HAP-1 (cell line): Measurements from ENCODE around the gene FGGY.
"Not testable (repeated sequence)": the region's sequence is repeated elsewhere in the genome, so short reads cannot be mapped to it uniquely, and the experiment has no call there.

ENCODE experiments used
- DNase-seq, 2 experiments: peaks; one replicate each; pipeline ENCODE4 v3.0.0-alpha.2; 2016 to 2020; ENCODE audit warnings: low spot score in 2 of 2
- H3K27me3 ChIP-seq: fragments of 250-450 bp; sonication (Bioruptor Pico); 2 replicates; pipeline ENCODE4 v1.5.1; 2020; ENCODE audit warnings: low read depth, mild to moderate bottlenecking, moderate library complexity
- H3K36me3 ChIP-seq: fragments of 250-450 bp; sonication (Bioruptor Pico); replicated peaks from 2 replicates; pipeline ENCODE4 v1.5.1; 2020; ENCODE audit warnings: mild to moderate bottlenecking
- H3K4me1 ChIP-seq: fragments of 250-450 bp; sonication (Bioruptor Pico); 2 replicates; pipeline ENCODE4 v1.5.1; 2020; ENCODE audit warnings: mild to moderate bottlenecking
- H3K4me3 ChIP-seq: fragments of 250-450 bp; sonication (Bioruptor Pico); 2 replicates; pipeline ENCODE4 v1.5.1; 2020; ENCODE audit warnings: mild to moderate bottlenecking, moderate library complexity
- H3K9me3 ChIP-seq: fragments of 250-450 bp; sonication (Bioruptor Pico); 2 replicates; pipeline ENCODE4 v1.5.1; 2020; ENCODE audit warnings: mild to moderate bottlenecking, moderate library complexity
- in situ Hi-C: fragments of 300-500 bp; cut with MboI; formaldehyde crosslinking; loops from 3 replicates; pipeline ENCODE4 v1.14.3; 2020; ENCODE audit warnings: low sequenced_read_pairs, inconsistent platforms, mixed read lengths

FGGY gene

DNA sequence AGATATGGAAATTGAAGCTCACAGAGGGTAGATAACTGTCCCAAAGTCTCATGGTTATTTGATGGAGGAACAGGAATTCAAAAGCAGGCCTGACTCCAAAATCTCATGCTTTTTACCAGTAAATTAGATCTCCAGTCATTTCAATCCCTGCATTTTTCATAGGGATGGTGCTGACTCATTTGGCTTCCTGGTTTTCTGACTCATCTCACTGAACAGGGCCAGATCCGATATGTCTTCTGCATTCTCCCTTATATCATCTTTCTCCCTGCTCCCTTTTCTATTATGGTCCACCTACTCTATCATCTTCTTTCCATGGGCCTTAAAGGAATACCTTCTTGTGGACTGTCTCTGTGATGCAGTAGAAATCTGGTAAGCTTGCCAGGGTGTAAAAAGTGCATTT lies 187.2 kb downstream of the FGGY start:
- Histone ChIP-seq H3K9me3 (no peaks in the 10 kb centered on the region), H3K4me1 (no peaks in the 10 kb centered on the region), H3K27me3 (no peaks in the 10 kb centered on the region), H3K4me3 (no peak overlapping the region), H3K36me3 (no peaks in the 10 kb centered on the region)
- no peak for DNase-seq
- in situ Hi-C loops: no loop called here

GRCh38 chr1:59485171-59485570 lies 188.3 kb downstream of the FGGY start:
- Histone ChIP-seq H3K27me3 (no peaks in the 10 kb centered on the region), H3K36me3 (no peaks in the 10 kb centered on the region), H3K9me3 (no peaks in the 10 kb centered on the region), H3K4me3 (no peak overlapping the region), H3K4me1 (no peaks in the 10 kb centered on the region)
- in situ Hi-C loops: no loop called here
- no peak for DNase-seq

GRCh38 chr1:59485949-59486348 lies 189.1 kb downstream of the FGGY start:
- Histone ChIP-seq H3K4me3 (no peak overlapping the region), H3K36me3 (no peaks in the 10 kb centered on the region), H3K9me3 (no peaks in the 10 kb centered on the region), H3K27me3 (no peaks in the 10 kb centered on the region), H3K4me1 (no peaks in the 10 kb centered on the region)
- DNase-seq: peak in 1 of 2 experiments; percentile 23
- in situ Hi-C loops: no loop called here

DNA sequence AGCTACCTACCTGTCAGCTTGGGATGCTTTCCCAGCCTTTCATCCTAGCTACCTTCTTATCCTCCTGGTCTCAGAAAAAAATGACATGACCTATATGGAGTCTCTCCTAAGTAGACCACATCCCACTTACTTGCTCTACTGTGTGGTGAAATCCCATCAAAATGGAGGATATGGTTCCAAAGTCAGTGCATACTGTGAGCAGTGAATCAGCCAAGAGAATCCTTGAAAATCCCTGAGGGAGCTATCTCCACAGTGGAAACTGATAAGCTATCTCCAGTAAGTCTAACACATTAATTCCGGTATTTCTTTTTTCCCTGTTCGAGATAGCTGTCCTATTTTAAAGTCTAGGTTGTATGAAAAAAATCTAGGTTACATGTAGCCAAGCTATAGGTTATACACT lies 189.7 kb downstream of the FGGY start:
- Histone ChIP-seq H3K27me3 (no peaks in the 10 kb centered on the region), H3K4me1 (no peaks in the 10 kb centered on the region), H3K4me3 (no peak overlapping the region), H3K36me3 (no peaks in the 10 kb centered on the region), H3K9me3 (no peaks in the 10 kb centered on the region)
- in situ Hi-C loops: no loop called here
- no peak for DNase-seq

GRCh38 chr1:59487335-59488031 lies 190.6 kb downstream of the FGGY start:
- H3K4me3 ChIP-seq: no peak overlapping the region
- no peak for DNase-seq
- H3K4me1 ChIP-seq: no peaks in the 10 kb centered on the region
- H3K36me3 ChIP-seq: no peaks in the 10 kb centered on the region
- no peaks in the 10 kb centered on the region for H3K9me3 ChIP-seq
- in situ Hi-C loops: no loop called here
- no peaks in the 10 kb centered on the region for H3K27me3 ChIP-seq

DNA sequence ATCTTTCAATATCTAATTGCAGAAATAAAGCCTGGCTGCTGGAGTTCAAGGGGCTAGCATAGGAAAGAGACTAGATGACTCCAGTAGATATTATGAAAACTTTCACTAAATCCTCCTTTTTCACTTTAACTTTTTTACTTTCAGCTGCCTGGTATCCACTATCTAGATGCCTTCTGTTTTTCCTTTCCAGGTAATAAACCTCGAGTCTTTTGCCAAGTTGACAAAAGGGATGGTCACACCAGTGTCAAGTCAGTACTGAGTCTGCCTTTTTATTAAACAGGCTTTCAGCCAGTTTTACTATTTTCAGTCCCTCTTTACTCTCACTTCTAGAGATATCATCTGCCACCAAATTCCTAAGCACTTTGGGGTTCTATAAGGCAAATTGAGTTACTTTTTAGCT lies 195.6 kb downstream of the FGGY start:
- no peaks in the 10 kb centered on the region for H3K36me3 ChIP-seq
- no peaks in the 10 kb centered on the region for H3K27me3 ChIP-seq
- H3K4me3 ChIP-seq: no peak overlapping the region
- in situ Hi-C loops: no loop called here
- no peaks in the 10 kb centered on the region; the same call in 1 of the 2 replicates for H3K9me3 ChIP-seq
- H3K4me1 ChIP-seq: no peaks in the 10 kb centered on the region
- no peak for DNase-seq

- H3K9me3 ChIP-seq: no peaks in the 10 kb centered on the region; the same call in 1 of the 2 replicates
- H3K27me3 ChIP-seq: no peaks in the 10 kb centered on the region
- H3K4me1 ChIP-seq: no peaks in the 10 kb centered on the region
- no peaks in the 10 kb centered on the region for H3K36me3 ChIP-seq
- DNase-seq: no peak
- H3K4me3 ChIP-seq: no peak overlapping the region
- in situ Hi-C loops: no loop called here
Measured at GRCh38 chr1:59494145-59494833, 197.4 kb downstream of the FGGY start.

DNA sequence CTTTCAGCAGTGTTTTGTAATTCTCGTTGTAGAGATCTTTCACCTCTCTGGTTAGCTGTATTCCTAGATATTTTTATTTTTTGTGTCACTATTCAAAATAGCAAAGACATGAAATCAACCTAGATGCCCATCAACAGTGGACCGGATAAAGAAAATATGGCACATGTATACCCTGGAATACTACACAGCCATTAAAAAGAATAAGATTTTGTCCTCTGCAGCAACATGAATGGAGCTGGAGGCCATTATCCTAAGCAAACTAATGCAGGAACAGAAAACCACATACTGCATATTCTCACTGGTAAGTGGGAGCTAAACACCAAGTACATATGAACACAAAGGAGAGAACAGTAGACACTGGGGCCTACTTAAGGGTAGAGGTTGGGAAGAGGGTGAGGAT lies 199.3 kb downstream of the FGGY start:
- H3K4me1 ChIP-seq, H3K9me3 ChIP-seq, H3K27me3 ChIP-seq, in situ Hi-C loops, H3K4me3 ChIP-seq, DNase-seq, H3K36me3 ChIP-seq: not testable (repeated sequence)

- Histone ChIP-seq H3K36me3 (no peaks in the 10 kb centered on the region), H3K4me3 (no peak overlapping the region), H3K27me3 (no peaks in the 10 kb centered on the region), H3K4me1 (peaks cover 9% of the 10 kb centered on the region), H3K9me3 (no peaks in the 10 kb centered on the region; the same call in 1 of the 2 replicates)
- no peak for DNase-seq
- in situ Hi-C loops: no loop called here
Measured at GRCh38 chr1:59497616-59498015, 200.7 kb downstream of the FGGY start.

DNA sequence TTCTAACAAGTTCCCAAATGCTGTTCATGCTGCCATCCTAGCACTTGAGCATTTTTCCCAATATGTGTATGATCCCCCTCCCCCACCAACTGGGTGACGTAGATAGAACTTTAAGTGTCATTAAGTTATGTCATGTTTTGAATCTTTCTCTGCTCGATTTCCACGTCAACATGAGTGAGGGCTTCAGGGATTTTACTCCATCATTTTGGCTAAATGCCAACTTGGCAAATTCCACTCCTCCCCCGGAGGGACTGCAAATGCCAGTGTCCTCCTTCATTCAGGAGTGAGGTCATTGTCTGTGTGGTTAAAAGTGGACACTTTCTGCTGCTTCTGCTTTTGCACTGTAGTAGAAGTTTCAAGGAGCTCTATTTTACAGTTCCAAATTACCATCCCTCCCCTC lies 201.7 kb downstream of the FGGY start:
- H3K27me3 ChIP-seq: no peaks in the 10 kb centered on the region
- H3K36me3 ChIP-seq: no peaks in the 10 kb centered on the region
- no peaks in the 10 kb centered on the region; the same call in 1 of the 2 replicates for H3K9me3 ChIP-seq
- in situ Hi-C loops: no loop called here
- no peak overlapping the region for H3K4me3 ChIP-seq
- DNase-seq: no peak
- peaks cover 9% of the 10 kb centered on the region for H3K4me1 ChIP-seq

DNA sequence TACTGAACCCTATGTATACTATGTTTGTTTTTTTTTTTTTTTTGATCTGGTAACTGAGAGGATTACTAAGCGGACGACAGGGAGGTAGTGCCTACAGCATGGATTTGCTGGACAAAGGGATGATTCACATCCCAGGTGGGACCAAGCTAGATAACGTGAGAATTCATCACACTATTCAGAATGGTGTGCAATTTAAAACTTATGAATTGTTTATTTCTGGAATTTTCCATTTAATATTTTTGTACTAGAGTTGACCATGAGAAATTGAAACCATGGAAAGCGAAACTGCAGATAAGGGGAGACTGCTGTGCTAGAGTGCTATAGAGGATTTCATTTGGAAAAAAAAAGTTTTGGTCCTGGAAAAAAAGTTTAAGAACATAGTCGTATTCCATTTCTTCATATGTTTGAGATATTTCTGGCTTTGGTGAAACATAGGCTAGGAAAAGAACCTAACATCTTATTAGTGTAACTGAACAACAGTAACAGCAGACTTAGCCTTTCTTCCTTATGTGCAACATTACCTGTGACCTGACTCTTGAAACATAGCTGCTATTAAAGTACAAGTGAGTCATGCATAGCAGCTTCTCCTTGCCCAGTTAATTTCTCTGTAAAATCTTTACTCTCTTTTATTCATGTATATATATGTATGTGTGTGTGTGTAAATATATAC lies 202.5 kb downstream of the FGGY start:
- H3K27me3 ChIP-seq: no peaks in the 10 kb centered on the region
- no peaks in the 10 kb centered on the region; the same call in 1 of the 2 replicates for H3K9me3 ChIP-seq
- in situ Hi-C loops: no loop called here
- H3K4me1 ChIP-seq: peaks cover 9% of the 10 kb centered on the region
- no peaks in the 10 kb centered on the region for H3K36me3 ChIP-seq
- no peak for DNase-seq
- H3K4me3 ChIP-seq: no peak overlapping the region

- Histone ChIP-seq H3K27me3 (no peaks in the 10 kb centered on the region), H3K36me3 (no peaks in the 10 kb centered on the region), H3K4me3 (no peak overlapping the region), H3K9me3 (no peaks in the 10 kb centered on the region; the same call in 1 of the 2 replicates), H3K4me1 (peaks cover 9% of the 10 kb centered on the region)
- in situ Hi-C loops: no loop called here
- DNase-seq: no peak
Measured at GRCh38 chr1:59499943-59500569, 203.2 kb downstream of the FGGY start.

- Histone ChIP-seq H3K4me3 (no peak overlapping the region), H3K27me3 (no peaks in the 10 kb centered on the region), H3K36me3 (no peaks in the 10 kb centered on the region), H3K9me3 (no peaks in the 10 kb centered on the region; the same call in 1 of the 2 replicates), H3K4me1 (peaks cover 17% of the 10 kb centered on the region)
- in situ Hi-C loops: no loop called here
- DNase-seq: peak in 1 of 2 experiments; percentile 12
Measured at GRCh38 chr1:59500950-59501742, 204.3 kb downstream of the FGGY start.
